SK-N-SH treated with all-trans-retinoic acid at 6 μM for 48 hours (cell line): ENCODE measurements around the gene UBE2V1.

ENCODE experiments used
- ATAC-seq: fragments of 200-7000 bp; cut with Tn5 transposase; 3 replicates; pipeline ENCODE4 v1.9.1; 2020; ENCODE audit warnings: mild to moderate bottlenecking, moderate library complexity
- ARNTL ChIP-seq: fragments of 450-650 bp; formaldehyde crosslinking; IDR thresholded peaks from 2 replicates; pipeline ENCODE4 v1.5.0; 2020; ENCODE audit warnings: low read depth, mild to moderate bottlenecking, moderate library complexity, borderline replicate concordance
- BACH2 ChIP-seq: fragments of 250-450 bp; sonication (Bioruptor Pico); IDR thresholded peaks from 2 replicates; pipeline ENCODE4 v1.9.0; 2021; ENCODE audit warnings: mild to moderate bottlenecking, borderline replicate concordance
- CSDC2 ChIP-seq: fragments of 250-450 bp; sonication (Bioruptor Pico); IDR thresholded peaks from 2 replicates; pipeline ENCODE4 v1.5.0; 2020; ENCODE audit warnings: mild to moderate bottlenecking, moderate library complexity
- ESRRG ChIP-seq: fragments of 250-450 bp; sonication (Bioruptor Pico); IDR thresholded peaks from 2 replicates; pipeline ENCODE4 v1.6.1; 2021; ENCODE audit warnings: mild to moderate bottlenecking
- GLIS3 ChIP-seq: fragments of 250-450 bp; sonication (Bioruptor Pico); IDR thresholded peaks from 2 replicates; pipeline ENCODE4 v1.5.0; 2020; ENCODE audit warnings: mild to moderate bottlenecking, moderate library complexity
- OSR1 ChIP-seq: fragments of 250-450 bp; sonication (Bioruptor Pico); IDR thresholded peaks from 2 replicates; pipeline ENCODE4 v1.8.0; 2022; ENCODE audit warnings: moderate library complexity, mild to moderate bottlenecking, inconsistent platforms
- RARB ChIP-seq: fragments of 250-450 bp; sonication (Bioruptor Pico); IDR thresholded peaks from 2 replicates; pipeline ENCODE4 v1.8.0; 2021; ENCODE audit warnings: mild to moderate bottlenecking, moderate library complexity
- SNAI2 ChIP-seq: fragments of 250-450 bp; sonication (Bioruptor Pico); IDR thresholded peaks from 2 replicates; pipeline ENCODE4 v1.5.0; 2020; ENCODE audit warnings: mild to moderate bottlenecking, moderate library complexity
- TCF4 ChIP-seq: fragments of 250-450 bp; sonication (Bioruptor Pico); IDR thresholded peaks from 2 replicates; pipeline ENCODE4 v1.8.0; 2021; ENCODE audit warnings: mild to moderate bottlenecking, moderate library complexity, borderline replicate concordance
- TOX ChIP-seq: fragments of 250-450 bp; sonication (Bioruptor Pico); IDR thresholded peaks from 2 replicates; pipeline ENCODE4 v1.8.0; 2021; ENCODE audit warnings: mild to moderate bottlenecking, moderate library complexity, borderline replicate concordance
- ZFP3 ChIP-seq: fragments of 250-450 bp; sonication (Bioruptor Pico); IDR thresholded peaks from 2 replicates; pipeline ENCODE4 v1.5.0; 2020; ENCODE audit warnings: mild to moderate bottlenecking, moderate library complexity
- ZFP30 ChIP-seq: fragments of 450-650 bp; formaldehyde crosslinking; IDR thresholded peaks from 2 replicates; pipeline ENCODE4 v1.5.0; 2022; ENCODE audit warnings: mild to moderate bottlenecking, moderate library complexity
- ZNF565 ChIP-seq: fragments of 450-650 bp; formaldehyde crosslinking; conservative IDR thresholded peaks from 2 replicates; pipeline ENCODE4 v1.5.0; 2020; ENCODE audit warnings: low read depth, mild to moderate bottlenecking, moderate library complexity
- ZNF70 ChIP-seq: fragments of 450-650 bp; formaldehyde crosslinking; IDR thresholded peaks from 2 replicates; pipeline ENCODE4 v1.5.0; 2020; ENCODE audit warnings: mild to moderate bottlenecking, moderate library complexity
- TF ChIP-seq, protein P1 (sequence below): fragments of 250-450 bp; sonication (Bioruptor Pico); IDR thresholded peaks from 2 replicates; pipeline ENCODE4 v1.8.0; 2020; ENCODE audit warnings: mild to moderate bottlenecking, moderate library complexity, borderline replicate concordance
- TF ChIP-seq, protein P2 (sequence below): fragments of 250-450 bp; sonication (Bioruptor Pico); IDR thresholded peaks from 2 replicates; pipeline ENCODE4 v1.8.0; 2021; ENCODE audit warnings: low read depth, mild to moderate bottlenecking, moderate library complexity, borderline replicate concordance
- TF ChIP-seq, protein P3 (sequence below): fragments of 250-450 bp; sonication (Bioruptor Pico); IDR thresholded peaks from 2 replicates; pipeline ENCODE4 v1.5.1; 2021; ENCODE audit warnings: mild to moderate bottlenecking, moderate library complexity
- TF ChIP-seq, protein P4 (sequence below): fragments of 250-450 bp; sonication (Bioruptor Pico); IDR thresholded peaks from 2 replicates; pipeline ENCODE4 v1.5.0; 2020; ENCODE audit warnings: mild to moderate bottlenecking, moderate library complexity

UBE2V1 gene

DNA sequence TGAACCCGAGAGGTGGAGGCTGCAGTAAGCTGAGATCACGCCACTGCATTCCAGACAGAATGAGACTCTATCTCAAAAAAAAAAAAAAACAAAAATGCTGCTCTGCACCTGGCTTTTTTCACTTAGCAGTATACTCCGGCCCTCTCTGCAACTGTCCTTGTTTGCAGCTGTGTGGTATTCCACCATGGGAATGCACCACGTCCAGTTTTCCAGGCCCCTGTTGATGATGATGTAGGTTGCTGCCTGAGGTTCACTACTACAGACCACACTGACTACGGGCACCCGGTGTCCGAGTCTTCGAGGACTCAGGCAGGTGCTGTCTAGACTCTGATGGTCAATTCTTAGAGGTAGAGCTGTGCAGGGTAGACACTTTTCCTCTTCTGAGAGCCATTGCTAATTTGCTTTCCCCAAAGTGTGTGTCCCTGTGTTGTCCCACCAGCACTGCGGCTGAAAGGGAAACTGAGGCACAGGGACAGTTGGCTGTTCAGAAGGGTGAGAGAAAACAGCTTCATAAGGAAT lies 56.5 kb downstream of the UBE2V1 start:
- ATAC-seq: no peak
- TF ChIP-seq ZNF565 (no peak), BACH2 (CRISPR knock-in tag) (no peak), ZNF70 (no peak), ZFP30 (CRISPR knock-in tag) (no peak), TOX (CRISPR knock-in tag) (no peak), ARNTL (CRISPR knock-in tag) (no peak)
- TF ChIP-seq, protein P1, sequence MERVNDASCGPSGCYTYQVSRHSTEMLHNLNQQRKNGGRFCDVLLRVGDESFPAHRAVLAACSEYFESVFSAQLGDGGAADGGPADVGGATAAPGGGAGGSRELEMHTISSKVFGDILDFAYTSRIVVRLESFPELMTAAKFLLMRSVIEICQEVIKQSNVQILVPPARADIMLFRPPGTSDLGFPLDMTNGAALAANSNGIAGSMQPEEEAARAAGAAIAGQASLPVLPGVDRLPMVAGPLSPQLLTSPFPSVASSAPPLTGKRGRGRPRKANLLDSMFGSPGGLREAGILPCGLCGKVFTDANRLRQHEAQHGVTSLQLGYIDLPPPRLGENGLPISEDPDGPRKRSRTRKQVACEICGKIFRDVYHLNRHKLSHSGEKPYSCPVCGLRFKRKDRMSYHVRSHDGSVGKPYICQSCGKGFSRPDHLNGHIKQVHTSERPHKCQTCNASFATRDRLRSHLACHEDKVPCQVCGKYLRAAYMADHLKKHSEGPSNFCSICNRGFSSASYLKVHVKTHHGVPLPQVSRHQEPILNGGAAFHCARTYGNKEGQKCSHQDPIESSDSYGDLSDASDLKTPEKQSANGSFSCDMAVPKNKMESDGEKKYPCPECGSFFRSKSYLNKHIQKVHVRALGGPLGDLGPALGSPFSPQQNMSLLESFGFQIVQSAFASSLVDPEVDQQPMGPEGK (CRISPR knock-in tag): no peak
- TF ChIP-seq, protein P2, sequence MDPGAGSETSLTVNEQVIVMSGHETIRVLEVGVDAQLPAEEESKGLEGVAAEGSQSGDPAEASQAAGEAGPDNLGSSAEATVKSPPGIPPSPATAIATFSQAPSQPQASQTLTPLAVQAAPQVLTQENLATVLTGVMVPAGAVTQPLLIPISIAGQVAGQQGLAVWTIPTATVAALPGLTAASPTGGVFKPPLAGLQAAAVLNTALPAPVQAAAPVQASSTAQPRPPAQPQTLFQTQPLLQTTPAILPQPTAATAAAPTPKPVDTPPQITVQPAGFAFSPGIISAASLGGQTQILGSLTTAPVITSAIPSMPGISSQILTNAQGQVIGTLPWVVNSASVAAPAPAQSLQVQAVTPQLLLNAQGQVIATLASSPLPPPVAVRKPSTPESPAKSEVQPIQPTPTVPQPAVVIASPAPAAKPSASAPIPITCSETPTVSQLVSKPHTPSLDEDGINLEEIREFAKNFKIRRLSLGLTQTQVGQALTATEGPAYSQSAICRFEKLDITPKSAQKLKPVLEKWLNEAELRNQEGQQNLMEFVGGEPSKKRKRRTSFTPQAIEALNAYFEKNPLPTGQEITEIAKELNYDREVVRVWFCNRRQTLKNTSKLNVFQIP (CRISPR knock-in tag): no peak

DNA sequence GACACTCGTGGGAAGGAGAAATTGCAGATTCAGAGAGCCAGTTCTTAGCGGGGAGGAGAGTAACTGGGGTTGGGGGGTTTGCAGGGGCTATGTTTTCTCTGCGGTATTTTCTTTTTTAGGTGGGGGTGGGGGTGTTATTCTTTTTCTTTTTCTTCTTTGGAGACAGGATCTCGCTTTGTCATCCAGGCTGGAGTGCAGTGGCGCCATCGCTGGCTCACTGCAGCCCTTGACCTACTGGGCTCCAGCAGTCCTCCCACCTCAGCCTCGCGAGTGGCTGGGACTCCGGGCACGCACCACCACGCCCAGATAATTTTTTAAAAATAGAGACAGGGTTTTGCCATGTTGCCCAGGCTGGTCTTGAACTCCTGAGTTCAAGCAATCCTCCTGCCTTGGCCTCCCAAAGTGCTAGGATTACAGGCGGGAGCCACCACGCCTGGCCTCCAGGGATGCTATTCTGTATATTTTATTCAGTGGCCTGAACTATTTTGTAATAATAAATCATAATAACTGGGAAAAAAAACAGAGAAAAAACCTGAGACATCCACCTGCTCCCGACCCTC lies 57.3 kb downstream of the UBE2V1 start:
- TF ChIP-seq ZNF70 (no peak), ZNF565 (no peak), CSDC2 (CRISPR knock-in tag) (no peak), BACH2 (CRISPR knock-in tag) (no peak), RARB (CRISPR knock-in tag) (no peak)
- TF ChIP-seq, protein P1 (CRISPR knock-in tag): no peak
- TF ChIP-seq, protein P3, sequence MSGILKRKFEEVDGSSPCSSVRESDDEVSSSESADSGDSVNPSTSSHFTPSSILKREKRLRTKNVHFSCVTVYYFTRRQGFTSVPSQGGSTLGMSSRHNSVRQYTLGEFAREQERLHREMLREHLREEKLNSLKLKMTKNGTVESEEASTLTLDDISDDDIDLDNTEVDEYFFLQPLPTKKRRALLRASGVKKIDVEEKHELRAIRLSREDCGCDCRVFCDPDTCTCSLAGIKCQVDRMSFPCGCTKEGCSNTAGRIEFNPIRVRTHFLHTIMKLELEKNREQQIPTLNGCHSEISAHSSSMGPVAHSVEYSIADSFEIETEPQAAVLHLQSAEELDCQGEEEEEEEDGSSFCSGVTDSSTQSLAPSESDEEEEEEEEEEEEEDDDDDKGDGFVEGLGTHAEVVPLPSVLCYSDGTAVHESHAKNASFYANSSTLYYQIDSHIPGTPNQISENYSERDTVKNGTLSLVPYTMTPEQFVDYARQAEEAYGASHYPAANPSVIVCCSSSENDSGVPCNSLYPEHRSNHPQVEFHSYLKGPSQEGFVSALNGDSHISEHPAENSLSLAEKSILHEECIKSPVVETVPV (CRISPR knock-in tag): no peak
- ATAC-seq: no peak; the same call in 2 of the 3 replicates

DNA sequence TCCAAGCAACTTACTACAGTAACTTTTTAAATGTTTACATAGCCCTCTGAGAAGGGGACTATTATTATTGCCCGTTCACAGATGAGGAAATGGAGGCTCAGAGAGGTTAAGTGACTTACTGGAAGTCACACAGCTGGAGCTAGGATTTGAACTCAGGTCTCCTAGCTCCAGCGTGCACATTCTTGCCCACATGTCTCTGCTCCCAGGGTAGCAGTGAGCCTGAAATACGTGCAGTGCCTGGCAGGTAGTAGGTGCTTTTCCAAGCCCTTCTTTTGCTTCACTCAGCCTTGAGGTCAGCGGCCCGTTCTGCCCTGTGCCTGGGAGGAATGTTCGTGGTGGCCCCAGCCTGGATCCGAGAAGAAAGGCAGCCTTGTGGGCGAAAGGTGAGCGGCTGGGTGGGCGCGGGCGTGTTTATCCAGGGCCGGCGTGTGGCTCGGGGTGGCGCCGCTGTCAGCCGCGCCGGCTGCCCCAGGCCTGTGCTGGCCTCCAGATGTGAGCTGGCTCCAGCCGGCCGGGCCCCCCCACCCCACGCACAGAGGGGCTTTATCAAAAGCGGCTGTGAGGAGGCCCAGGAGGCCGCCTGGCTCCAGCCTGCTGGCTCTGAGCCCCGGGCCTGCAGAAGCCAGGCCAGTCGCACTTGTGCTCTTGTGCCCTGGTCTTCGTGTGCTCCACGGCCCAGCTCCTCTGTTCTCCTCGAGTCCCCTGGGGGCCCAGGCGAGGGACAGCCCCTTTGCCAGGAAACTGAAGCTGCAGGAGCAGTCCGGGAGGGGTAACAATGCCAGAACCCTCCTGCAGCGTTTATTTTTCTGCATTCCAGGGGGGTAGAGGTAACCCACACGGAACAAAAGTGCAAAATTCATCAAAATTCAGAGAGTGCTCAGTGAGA lies 58.1 kb downstream of the UBE2V1 start:
- TF ChIP-seq TCF4: peak; percentile 98
- TF ChIP-seq, protein P4, sequence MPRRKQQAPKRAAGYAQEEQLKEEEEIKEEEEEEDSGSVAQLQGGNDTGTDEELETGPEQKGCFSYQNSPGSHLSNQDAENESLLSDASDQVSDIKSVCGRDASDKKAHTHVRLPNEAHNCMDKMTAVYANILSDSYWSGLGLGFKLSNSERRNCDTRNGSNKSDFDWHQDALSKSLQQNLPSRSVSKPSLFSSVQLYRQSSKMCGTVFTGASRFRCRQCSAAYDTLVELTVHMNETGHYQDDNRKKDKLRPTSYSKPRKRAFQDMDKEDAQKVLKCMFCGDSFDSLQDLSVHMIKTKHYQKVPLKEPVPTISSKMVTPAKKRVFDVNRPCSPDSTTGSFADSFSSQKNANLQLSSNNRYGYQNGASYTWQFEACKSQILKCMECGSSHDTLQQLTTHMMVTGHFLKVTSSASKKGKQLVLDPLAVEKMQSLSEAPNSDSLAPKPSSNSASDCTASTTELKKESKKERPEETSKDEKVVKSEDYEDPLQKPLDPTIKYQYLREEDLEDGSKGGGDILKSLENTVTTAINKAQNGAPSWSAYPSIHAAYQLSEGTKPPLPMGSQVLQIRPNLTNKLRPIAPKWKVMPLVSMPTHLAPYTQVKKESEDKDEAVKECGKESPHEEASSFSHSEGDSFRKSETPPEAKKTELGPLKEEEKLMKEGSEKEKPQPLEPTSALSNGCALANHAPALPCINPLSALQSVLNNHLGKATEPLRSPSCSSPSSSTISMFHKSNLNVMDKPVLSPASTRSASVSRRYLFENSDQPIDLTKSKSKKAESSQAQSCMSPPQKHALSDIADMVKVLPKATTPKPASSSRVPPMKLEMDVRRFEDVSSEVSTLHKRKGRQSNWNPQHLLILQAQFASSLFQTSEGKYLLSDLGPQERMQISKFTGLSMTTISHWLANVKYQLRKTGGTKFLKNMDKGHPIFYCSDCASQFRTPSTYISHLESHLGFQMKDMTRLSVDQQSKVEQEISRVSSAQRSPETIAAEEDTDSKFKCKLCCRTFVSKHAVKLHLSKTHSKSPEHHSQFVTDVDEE (CRISPR knock-in tag): peak; percentile 93
- TF ChIP-seq, protein P3 (CRISPR knock-in tag): 0 out of 2 replicates have a peak, but pooled peaks have one; percentile 46
- no peak for TF ChIP-seq ZFP30 (CRISPR knock-in tag)
- TF ChIP-seq, protein P1 (CRISPR knock-in tag): peak; percentile 60
- peak; percentile 78 for TF ChIP-seq SNAI2
- TF ChIP-seq RARB (CRISPR knock-in tag): no peak
- TF ChIP-seq BACH2 (CRISPR knock-in tag): 0 out of 2 replicates have a peak, but pooled peaks have one; percentile 26
- peak; percentile 35; the same call in 1 of the 2 replicates for TF ChIP-seq ESRRG (CRISPR knock-in tag)
- TF ChIP-seq ZNF565: no peak
- peak; percentile 76 for TF ChIP-seq GLIS3 (CRISPR knock-in tag)
- TF ChIP-seq, protein P2 (CRISPR knock-in tag): no peak
- TF ChIP-seq ZFP3: peak; percentile 69; the same call in 1 of the 2 replicates
- peak; percentile 53; the same call in 1 of the 2 replicates for TF ChIP-seq ZNF70
- no peak for TF ChIP-seq OSR1 (CRISPR knock-in tag)
- TF ChIP-seq CSDC2 (CRISPR knock-in tag): no peak
- ATAC-seq: peak; percentile 81
